PFSK-1 (cell line): ENCODE results near the gene FUT9.

Source experiments
- FOXP2 ChIP-seq: optimal IDR thresholded peaks from 2 replicates; pipeline ENCODE3; 2011; ENCODE audit warnings: borderline replicate concordance, control low read depth, inconsistent platforms; ENCODE audit not compliant: insufficient read depth; ENCODE audit errors: extremely low read length, extremely low read depth
- POLR2AphosphoS5 ChIP-seq: IDR thresholded peaks from 2 replicates; pipeline ENCODE4 v1.6.1; 2012; ENCODE audit warnings: low read depth, mild to moderate bottlenecking, control low read depth, low read length, moderate library complexity
- SIN3A ChIP-seq: IDR thresholded peaks from 2 replicates; pipeline ENCODE4 v1.6.1; 2012; ENCODE audit warnings: mild to moderate bottlenecking, low read length, moderate library complexity, borderline replicate concordance; ENCODE audit not compliant: insufficient read depth
- TAF1 ChIP-seq: IDR thresholded peaks from 2 replicates; pipeline ENCODE4 v1.6.1; 2012; ENCODE audit warnings: low read length, control low read depth, borderline replicate concordance; ENCODE audit not compliant: insufficient read depth
- TF ChIP-seq, protein P1 (sequence below), 2 experiments: IDR thresholded peaks; 2 replicates each; pipeline versions ENCODE4 v1.6.1 to v1.8.0; 2011 to 2012; ENCODE audit warnings: low read depth in 2 of 2, low read length in 2 of 2, control low read depth in 1 of 2, inconsistent platforms in 1 of 2, mild to moderate bottlenecking in 1 of 2, moderate library complexity in 1 of 2; ENCODE audit not compliant: insufficient read depth in 1 of 2

FUT9 gene

DNA sequence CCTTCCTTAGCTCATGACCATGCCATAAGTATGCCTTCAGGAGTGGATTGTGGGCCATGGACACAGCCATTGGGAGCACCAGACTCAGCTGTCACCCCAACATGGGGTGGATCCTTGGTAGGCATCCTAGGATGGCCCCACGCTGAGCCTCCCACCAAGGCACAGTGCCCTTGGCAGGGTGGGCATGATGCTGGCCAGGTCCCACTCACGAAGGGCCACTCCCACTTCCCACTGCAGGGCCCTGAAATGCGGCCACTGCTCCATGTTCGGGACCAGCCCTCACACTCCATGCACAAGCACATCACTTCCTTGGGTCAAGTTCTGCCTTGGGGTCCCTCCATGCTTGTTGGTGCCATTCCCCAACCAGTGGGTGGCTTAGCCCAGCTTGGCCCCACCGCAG, 12.9 kb upstream of the FUT9 start:
- no peak for TF ChIP-seq POLR2AphosphoS5
- no peak for TF ChIP-seq TAF1
- no peak for TF ChIP-seq FOXP2

DNA sequence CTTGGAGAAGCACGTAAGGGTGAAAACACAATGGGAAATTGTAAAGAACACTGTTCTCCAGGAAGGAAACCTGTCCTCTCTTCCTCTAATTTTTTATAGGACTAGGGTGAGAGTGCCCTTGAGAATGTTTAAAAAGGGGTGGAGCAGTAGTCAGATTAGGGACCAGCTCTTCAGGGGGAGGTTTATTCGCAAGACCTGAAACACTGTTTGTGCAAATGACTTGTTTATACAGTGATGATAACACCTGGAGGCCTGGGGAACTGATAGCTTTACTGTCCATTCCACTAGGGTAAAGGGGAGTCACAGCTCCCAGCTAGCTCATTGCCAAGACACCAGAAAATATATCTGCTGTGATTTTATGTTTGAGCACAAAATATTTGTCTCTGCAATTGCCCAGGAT, 8.1 kb upstream of the FUT9 start:
- TF ChIP-seq SIN3A, result no peak
- no peak for TF ChIP-seq POLR2AphosphoS5
- no peak for TF ChIP-seq FOXP2
- TF ChIP-seq, protein P1, sequence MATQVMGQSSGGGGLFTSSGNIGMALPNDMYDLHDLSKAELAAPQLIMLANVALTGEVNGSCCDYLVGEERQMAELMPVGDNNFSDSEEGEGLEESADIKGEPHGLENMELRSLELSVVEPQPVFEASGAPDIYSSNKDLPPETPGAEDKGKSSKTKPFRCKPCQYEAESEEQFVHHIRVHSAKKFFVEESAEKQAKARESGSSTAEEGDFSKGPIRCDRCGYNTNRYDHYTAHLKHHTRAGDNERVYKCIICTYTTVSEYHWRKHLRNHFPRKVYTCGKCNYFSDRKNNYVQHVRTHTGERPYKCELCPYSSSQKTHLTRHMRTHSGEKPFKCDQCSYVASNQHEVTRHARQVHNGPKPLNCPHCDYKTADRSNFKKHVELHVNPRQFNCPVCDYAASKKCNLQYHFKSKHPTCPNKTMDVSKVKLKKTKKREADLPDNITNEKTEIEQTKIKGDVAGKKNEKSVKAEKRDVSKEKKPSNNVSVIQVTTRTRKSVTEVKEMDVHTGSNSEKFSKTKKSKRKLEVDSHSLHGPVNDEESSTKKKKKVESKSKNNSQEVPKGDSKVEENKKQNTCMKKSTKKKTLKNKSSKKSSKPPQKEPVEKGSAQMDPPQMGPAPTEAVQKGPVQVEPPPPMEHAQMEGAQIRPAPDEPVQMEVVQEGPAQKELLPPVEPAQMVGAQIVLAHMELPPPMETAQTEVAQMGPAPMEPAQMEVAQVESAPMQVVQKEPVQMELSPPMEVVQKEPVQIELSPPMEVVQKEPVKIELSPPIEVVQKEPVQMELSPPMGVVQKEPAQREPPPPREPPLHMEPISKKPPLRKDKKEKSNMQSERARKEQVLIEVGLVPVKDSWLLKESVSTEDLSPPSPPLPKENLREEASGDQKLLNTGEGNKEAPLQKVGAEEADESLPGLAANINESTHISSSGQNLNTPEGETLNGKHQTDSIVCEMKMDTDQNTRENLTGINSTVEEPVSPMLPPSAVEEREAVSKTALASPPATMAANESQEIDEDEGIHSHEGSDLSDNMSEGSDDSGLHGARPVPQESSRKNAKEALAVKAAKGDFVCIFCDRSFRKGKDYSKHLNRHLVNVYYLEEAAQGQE (IDR thresholded peaks at IDR 0.05; ENCODE audit: insufficient read depth in 1 of 2, low read depth in 2 of 2, low read length in 2 of 2), result no peak
- no peak for TF ChIP-seq TAF1

DNA sequence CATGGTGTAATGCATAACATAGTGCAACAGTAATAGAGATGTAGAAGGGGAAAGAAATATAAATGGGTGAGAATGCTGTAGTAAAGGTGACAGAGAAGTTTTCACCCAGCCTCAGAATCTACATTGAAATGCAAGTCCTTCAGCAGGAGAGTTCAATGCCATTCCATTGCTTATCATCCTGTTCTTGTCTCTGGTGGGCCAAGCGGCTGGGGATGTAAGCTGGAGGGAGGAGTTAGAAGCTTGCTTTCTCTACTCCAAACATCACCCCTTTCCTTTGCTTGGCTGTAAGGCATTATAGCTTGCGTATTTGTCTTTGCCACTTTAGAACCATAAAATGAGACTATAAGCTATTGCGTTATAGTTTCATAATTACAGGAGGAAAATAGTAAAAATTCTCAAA, 2.2 kb upstream of the FUT9 start:
- no peak for TF ChIP-seq SIN3A
- TF ChIP-seq POLR2AphosphoS5, result no peak

DNA sequence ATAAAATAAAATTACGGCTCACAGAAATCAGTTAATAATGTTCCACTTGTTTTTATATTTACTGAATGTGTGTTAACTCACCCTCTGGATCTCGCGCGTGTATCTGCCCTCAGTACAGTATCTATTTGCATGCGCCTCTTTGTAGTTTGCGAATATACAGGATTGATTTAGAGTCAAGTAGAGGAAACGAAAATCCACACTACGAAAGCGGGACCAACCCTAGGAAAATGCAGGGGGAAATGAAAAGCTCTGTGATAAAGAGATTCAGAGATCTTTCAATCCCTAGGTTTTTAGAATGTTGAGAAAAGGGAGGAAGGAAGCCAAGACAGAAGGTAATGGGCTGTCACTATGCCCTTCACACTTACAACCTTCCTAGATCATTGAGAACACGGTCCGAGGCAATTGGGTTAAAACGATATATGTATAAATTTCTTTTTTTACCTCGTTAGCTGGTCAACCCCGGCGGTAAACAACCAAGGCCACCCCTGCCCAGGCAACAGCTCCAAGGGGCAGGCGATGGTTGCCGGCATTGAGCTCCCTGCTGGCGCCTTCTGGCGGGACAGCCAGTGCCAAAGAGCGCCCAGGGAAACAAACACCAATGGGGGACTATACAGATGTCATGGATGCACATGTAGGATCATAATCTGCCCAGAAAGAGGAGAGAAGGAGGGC, 792 bp upstream of the FUT9 start:
- TF ChIP-seq TAF1 (no peak), POLR2AphosphoS5 (no peak), FOXP2 (no peak), SIN3A (no peak)
- TF ChIP-seq, protein P1 (IDR thresholded peaks at IDR 0.05; ENCODE audit: insufficient read depth in 1 of 2, low read depth in 2 of 2, low read length in 2 of 2), result no peak

DNA sequence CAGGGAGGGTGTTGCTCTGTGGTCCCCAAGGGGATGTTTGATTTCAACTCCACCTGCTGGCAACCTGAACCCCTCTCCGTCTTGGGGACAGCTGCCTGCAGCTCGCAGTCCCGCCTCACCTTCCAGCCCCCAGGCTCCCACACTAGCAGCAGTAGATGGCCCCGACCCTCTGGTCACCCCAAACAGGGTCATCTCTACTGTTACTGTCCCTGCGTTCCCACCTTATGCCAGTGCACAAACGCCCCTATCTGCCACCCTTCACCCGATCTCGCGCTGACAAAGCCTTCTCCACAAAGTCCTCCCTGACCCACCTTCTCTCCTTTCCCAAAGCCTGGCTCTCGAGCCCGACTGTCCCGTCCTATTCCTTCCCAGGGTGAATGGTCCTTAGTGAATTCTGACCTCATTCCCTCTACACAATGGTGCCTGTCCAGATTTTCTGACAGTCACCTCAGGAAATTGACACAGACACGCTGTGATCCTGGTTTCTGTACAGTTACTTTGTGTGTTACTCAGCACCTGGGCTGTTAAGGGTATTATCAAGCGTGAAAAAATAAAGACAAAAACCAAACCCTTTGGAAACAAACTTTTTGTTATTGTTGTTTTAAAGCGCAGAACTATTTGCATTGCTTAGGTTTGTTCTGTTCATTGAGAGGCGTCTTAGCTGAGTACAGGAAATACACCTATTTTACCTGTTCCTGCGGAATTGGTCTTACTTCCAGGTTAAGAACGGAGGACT, 728 bp downstream of the FUT9 start:
- TF ChIP-seq TAF1 (no peak), POLR2AphosphoS5 (no peak)

DNA sequence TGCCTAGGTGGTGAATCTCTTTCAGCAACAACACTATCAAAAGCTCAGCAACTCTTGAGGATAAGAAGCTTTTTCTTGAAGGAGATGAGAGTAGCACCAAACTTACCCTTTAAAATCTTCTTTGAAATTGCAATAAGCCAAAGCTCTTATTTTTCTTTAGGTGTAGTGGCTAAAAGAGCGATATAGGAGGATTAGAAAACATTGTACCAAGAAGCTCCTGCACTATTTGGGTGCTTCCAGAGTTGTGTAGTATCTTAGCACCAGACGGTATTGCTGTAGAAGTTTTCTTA, 1.2 kb downstream of the FUT9 start:
- no peak for TF ChIP-seq POLR2AphosphoS5
- no peak for TF ChIP-seq TAF1
- TF ChIP-seq, protein P1 (IDR thresholded peaks at IDR 0.05; ENCODE audit: insufficient read depth in 1 of 2, low read depth in 2 of 2, low read length in 2 of 2), result no peak
- TF ChIP-seq FOXP2, result no peak
- no peak for TF ChIP-seq SIN3A

DNA sequence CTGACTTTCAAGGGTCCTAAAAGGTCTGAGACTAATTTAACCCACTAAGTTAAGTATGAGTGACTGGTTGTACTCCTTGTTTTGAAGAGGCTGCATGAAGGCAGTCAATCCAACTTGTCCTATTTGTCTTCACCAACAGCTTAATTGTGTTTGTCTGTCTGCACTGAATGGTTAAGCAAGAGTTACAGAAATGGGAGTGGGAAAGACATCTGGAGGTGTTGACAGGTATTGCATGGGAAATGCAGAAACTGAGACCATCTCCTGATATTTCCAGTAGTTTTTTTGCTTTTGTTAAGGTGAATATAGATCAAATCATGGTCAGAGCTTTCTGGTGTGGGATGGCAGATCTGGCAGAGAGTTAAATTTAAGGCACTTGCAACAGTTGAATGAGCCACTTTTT, 6.5 kb downstream of the FUT9 start:
- TF ChIP-seq, protein P1 (IDR thresholded peaks at IDR 0.05; ENCODE audit: insufficient read depth in 1 of 2, low read depth in 2 of 2, low read length in 2 of 2), result no peak
- no peak for TF ChIP-seq FOXP2
- TF ChIP-seq TAF1, result no peak
